Astrocyte of the hippocampus (primary cell): ENCODE measurements around the gene NCKAP5.

Experiments used
- DNase-seq: peaks from one replicate; pipeline ENCODE4 v3.0.0; 2011; ENCODE audit warnings: low read depth, low spot score

The NCKAP5 gene

DNA sequence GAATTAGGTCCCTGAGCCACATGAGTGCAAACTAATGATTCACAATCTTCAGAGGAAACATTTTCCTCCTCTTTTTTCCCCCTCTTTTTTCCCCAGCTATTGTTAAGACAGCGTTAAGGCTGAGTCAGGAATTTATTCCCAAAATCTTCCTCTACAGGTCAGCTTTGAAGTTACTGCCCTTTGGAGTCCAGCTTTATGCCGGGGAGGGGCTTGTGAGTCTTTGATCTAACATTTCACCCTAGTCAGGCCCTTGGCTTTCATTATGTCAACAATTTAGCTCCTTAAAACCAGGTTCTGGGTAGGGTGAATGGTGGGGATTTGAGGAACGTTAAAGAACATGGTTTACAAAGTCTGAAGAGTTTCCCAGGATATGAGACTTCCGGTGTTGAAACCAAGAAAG lies 807.3 kb downstream of the NCKAP5 start:
- DNase-seq: no peak

DNA sequence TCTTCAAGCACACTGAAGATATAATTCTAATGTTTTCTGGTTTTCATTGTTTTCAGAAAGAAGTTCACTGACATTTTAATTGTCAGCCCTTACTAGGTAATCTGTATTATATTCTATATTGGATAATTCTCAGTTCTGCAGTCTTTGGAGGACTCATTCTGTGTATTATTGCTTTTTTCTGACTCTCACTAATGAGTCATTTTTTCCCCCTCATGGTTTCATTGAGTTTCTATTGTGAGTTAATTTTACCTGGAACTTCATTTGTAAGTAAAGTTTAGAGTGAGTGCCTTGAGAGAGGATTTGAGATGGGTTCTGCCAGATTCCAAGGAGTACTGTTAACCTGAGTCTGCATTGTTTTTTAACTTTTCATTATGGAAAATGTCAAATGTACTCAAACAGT lies 807.9 kb downstream of the NCKAP5 start:
- DNase-seq: no peak

DNA sequence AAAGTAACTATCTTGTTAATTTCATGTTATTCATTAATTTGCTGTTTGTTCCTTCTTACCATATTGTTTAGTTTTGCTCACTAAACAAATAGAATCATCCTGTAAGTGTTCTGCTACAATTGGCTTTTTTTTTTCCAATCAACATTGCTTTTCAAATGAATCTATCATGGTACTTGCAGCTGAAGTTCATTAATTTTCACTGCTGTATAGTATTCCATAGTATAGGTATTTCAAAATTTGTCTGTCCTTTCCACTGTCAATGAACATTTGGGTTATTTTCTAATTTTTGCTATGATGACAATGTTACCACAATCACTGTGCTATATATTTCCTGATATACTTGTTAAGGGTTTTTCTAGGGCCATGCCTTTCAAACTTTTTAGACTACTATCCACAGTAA lies 809.3 kb downstream of the NCKAP5 start:
- no peak for DNase-seq

DNA sequence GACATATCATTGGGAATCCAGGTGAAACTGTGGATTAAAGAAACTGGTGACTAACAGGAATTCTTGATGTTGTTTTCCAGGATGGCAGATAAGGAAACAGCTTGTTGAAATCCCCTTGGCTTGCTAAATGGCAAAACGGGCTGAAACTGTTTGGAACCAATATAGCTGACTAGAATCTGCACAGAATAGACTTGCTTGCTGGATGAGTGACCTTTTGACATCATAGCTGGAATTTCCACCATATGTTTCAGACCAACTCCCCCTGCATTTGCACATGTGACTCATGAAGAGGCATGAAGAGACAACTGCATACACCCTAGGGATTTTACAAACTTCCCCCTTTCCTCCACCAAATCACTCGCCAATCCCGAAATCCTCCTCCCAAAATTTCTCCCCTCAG lies 810.6 kb downstream of the NCKAP5 start:
- peak; percentile 34 for DNase-seq

DNA sequence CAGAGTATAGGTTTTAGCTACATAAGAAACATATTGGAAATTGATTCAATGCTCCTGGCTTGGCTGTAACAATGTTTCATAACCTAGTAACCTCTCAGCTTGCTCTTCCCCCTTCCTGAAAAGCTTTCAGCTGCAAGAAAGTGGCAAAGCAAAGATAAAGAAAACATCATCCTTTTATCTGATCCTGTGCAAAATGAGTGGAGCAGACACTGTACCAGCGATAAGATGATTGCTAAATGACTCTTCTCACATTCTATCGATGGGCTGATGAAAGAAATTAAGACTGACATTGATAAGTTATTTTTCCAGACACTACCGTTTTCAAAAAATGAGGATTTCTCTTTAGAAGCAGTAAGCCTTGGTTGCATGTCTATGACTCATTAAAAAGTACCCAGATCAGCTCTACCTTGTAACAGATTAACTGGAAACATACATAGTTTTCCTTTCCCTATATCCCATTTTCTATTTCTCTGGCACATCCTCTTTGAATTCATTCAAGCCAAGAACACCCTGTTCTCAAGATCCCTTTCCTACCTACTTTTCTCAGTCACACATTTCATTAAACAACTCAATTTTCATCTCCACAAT lies 811.2 kb downstream of the NCKAP5 start:
- no peak for DNase-seq

DNA sequence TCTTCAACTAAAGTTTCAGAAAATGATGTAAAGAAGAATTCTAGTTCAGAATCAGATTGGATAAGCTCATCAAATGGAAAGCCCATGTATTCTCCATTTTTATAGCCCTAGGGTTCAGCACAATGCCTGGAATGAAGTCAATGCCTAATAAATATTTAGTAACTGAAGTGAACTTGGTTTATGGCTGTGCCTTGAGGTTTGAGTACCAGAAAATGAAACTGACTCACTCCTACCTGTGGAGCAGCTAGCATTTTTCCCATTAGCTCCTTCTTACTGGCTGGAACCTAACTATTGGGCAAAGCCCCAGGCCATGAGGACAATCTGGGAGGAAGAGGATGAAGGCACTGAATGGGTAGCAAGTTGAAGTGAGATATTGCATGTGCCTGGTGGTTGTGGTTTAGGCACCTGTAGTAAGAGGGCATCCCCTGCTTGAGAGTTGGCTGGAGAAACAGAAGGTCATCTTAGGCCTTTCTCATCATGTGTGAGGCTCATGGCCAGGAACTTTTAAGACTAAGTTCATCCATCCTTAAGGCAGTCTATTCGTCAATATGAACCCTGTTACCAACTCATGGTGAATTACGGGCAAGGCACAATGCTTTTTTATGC lies 813.3 kb downstream of the NCKAP5 start:
- DNase-seq: no peak

DNA sequence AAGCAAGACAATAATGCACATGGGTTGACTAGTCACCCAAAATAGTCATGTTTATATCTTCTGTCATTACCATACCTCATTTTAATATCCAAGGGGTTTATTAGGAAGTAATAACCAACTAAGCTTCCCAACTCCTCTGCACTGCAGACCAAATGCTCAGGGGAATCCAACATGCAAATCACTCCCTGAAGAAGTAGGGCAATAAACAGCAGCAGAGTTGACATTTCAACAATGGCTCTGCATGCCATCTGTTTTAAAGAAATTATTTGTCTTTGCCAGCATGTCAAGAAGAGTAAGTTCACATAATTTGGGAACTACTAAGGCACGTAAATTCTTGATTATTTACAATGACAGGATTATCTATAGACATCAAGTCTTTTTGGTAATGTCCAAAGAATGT lies 813.9 kb downstream of the NCKAP5 start:
- no peak for DNase-seq

DNA sequence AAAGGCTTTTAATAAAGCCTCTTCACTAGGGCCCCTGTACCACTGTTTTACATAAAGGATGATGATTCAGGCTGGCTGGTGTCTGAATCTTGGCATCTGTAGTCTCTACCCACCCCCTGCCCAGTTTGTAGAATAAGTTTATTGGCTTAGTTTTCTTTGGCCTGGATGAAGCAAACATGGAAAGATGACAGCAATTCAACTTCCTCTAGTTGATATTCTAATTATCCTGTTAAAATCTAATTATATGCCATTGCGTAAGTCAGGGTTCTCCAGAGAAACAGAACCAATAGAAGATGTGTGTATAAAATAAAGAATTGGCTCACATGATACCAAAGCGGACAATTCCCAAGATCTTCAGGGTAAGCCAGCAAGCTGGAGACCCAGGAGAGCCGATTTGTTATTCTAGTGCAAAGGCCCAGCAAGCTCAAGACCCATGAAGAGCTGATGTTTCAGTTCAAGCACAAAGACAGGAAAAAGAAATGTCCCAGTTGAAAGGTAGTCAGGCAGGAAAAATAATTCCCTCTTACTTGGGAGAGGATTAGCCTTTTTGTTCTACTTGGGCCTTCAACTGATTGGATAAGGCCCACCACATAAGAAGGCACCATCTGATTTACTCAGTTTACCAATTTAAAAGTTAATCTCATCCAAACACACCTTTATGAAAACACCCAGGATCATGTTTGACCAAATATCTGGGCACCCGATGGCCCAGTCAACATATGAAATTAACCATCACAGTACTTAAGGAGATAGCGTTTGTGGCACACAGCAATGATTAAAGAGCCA lies 815.6 kb downstream of the NCKAP5 start:
- DNase-seq: peak; percentile 36

DNA sequence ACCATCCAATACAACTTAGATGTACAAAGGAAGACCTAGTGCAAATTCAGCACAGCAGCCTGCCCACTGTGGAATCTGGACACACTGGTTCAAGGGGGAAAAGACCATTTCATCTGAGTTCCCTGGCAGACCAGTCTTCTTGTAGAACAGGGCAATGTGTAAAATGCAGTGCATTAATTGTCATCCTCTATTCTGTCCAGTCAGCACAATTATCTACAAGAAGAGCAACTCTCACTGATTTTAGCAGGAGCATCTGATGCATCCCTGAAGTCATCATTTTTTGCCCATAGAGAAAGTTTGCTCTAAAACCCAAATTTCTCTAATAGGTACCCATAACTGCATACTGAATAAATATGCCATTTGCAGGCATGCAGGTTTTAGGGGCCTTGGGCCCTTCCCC lies 816.4 kb downstream of the NCKAP5 start:
- DNase-seq: no peak

DNA sequence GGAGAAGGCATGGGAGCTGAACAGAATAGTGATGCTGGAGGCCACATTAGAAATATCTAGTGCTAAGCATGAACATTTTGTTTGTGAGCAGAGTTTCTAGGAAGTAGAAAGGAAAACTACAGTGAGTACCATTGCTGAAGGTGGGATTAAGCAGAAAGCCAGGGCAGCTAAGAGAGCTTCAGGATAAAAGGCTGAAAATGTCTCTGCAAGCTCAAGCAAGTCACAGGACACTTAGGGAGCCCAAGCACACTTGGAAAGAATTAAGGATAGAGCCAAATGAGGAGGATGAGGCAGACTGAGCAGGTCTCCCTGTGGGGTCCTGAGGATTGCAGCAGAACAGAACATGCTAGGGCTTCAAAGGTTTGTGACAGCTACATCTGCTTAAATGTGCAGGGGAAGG lies 817.7 kb downstream of the NCKAP5 start:
- no peak for DNase-seq

DNA sequence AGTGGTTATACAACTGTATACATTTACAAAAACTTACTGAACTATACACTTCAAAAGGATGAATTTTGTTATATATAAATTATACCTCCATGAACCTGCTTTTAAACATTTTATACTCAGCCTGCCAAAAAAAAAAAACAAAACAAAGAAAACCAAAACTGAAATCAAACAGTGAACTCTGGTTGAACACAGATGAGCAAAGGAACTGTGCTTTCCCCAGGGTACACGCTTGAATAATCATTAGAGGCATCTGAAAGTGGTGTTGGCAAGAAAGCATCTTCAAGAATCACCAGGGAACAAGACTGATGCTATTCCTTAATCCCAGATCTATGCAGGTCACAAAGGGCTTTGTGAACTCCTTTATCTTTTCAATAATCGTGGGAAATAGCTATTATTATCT lies 821.2 kb downstream of the NCKAP5 start:
- DNase-seq: no peak

DNA sequence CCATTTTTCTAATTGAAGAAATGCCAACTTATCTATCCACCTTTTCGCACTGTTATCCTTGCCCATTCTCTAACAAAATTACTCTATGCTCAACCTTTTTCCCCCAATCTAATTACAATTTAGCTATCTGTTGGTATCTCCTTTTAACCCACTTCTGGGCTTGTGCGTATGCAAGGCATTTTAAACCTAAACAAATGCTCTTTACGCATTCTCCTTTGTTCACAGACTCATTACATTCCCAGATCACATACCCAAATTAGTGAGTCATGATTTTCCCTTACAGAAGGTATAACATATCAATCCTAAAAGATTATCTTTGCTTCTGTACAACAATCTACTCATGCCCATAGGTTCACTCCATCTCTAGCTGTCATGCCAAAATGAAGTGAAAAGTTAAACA lies 826.5 kb downstream of the NCKAP5 start:
- no peak for DNase-seq

DNA sequence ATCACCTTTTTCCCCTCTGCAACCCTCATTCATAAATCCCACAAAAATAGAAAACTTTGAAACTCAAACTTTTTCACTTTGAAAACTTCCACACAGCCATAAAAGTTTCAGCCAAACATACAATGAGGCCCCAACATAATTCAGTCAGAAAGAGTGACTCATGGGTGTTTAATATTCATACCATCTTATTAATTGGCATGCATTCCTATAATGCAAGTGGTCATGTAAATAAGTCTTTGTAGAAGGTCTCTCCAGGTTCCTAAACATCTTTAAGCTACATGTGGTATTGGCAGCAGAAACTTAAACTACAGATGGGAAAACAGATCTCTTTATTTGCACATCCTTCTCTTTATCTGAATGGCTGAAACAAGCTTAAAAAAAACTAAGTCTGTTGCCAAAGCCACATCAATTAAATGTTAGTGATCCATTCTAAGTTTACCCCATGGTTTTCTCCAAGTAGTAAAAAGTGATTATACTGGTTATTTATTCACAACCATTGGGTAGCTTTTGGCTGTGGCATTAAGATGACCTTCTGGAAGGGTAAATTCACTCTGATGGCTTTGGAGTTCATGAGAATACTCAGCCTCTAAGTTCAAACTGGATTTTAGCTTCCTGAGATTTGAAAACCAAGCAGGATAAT lies 828.1 kb downstream of the NCKAP5 start:
- peak; percentile 38 for DNase-seq

DNA sequence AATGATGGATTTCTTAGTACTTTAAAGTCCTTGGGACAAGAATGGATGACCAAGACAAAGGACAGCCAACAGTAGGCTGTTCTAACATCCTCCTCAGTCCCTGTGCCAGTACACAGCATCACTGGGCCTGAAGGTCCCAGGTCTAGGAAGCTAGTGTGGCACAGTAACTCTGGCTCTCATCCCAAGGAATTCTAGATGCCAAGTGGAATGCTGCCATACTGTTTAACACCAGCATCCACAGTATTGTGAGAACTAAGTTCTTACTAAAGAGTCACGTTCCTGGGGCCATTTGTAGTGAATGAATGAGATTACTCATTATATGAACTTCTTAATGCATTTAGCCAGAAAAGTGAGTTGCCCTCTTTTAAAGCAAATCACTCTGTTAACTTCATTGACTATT lies 830.0 kb downstream of the NCKAP5 start:
- peak; percentile 33 for DNase-seq

DNA sequence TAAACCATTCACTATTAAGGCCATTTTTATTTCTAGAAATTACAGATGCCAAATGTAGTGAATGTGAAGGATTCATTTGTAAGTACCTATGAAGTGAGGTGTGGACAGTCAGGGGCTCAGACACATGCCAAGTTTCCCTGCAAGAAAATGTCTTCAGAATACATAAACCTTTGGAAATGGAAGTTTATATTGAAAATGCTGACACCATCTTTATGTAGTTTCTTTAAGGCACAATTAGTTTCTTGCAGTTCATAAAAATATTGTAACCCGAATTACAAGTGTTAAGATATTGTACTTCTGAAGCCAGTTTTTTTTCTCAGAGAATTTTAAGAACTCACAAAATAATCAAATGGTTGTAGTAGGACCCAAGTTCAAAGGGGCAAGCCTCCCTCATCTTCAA lies 832.2 kb downstream of the NCKAP5 start:
- DNase-seq: no peak

DNA sequence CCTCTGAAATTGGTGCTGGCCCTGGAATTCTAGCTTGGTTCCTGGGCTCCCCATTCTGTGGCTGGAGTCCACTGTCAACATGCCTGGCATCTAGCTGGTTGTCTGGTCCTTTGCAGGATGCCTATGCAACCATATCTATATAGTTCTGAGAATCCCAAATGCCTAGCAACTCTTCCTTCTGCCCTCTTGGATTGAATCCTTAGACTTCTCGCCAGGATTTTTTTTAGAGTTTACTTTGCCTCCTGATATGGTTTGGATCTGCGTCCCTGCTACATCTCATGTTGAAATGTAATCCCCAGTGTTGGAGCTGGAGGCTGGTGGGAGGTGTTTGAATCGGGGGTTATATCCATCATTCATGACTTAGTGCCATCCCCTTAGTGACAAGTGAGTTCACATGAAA lies 833.3 kb downstream of the NCKAP5 start:
- no peak for DNase-seq

DNA sequence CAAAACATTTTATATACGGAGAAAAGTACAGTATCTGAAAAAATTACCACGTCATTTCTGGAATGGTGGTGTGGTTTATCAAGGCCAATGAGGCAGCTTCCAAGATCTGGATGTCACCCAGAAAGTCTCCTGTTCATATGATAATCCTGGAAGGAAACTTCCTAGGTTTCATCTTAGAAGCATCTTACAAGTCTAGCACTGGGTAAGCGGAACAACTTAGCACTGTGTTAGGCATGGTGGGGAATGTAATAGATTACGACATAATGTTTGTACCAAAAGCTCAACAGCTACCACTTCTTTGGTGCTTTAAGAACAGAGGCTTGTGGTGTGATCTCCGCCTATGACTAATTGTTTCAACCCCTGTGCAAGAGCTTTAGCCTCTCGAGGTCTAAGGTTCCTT lies 835.2 kb downstream of the NCKAP5 start:
- DNase-seq: no peak

DNA sequence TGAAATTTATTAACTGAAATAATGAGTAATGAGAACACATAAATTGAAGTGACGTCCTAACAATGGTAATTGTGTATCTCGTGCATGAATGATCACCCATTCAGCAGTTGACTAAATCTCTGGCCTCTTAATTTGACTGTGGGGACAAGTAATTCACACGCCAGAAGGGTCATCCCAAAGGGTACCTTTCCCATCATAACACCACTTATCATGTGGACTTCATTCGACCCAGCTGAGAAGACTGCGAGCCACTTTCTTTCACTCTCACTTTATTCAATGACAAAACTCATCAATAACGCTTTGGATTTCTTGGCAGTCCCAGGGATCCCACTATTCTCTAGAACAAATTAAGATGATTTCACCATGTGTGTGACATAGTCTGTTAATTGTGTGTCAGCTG lies 835.6 kb downstream of the NCKAP5 start:
- DNase-seq: no peak

DNA sequence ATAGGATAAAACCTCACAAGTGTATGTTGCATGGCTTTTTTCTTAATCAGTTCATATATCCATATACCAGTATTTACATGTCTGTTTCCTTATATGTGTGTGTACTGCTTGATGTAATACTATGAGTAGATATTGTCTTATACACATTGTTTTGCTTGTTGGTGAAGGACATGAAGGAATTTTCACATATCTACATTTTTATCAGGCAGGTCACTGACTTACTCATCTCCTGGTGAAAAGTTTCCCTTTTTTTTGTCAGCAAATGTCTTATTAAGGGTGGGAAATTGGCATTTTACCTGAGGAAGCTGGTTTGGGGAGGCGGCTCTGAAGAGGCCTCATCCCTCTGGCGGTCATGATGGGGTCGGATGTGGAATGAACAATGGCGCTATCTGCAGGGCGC lies 836.8 kb downstream of the NCKAP5 start:
- DNase-seq: no peak

DNA sequence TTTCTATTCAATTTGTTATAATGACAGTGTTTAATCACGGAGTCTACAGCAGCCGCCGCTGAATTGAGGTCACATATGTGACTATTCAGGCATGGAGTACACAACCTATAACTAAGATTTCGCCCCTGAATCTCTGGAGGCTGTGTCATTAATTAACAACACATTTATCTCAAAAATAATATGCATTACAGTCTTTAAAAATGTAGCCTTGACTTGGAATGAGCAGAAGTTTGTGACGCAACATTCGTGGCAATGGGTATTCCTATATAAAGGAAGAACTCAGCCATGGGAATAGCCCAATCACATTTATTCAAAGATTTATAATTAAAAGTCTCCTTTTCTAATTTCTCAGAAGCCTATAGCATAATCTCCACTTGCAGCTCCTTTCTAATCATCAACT lies 837.7 kb downstream of the NCKAP5 start:
- no peak for DNase-seq

DNA sequence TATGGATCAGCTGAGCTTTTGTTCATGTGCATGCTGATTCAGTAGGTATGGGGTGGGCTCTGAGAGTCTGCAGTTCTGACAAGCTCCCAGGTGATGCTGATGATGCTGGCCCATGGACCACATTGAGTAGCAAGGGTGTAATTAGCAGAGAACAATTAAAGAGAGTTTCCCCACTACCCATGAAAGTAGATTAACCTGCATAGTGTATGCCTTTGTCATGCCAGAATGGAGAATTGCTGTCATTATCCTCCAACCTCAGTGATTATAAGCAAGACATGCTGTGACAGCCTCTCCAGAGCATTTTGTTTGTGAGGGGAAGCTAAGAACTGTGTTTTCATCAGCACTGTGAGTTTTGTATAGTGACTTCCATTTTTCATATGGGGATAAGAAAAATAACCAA lies 838.7 kb downstream of the NCKAP5 start:
- DNase-seq: no peak

DNA sequence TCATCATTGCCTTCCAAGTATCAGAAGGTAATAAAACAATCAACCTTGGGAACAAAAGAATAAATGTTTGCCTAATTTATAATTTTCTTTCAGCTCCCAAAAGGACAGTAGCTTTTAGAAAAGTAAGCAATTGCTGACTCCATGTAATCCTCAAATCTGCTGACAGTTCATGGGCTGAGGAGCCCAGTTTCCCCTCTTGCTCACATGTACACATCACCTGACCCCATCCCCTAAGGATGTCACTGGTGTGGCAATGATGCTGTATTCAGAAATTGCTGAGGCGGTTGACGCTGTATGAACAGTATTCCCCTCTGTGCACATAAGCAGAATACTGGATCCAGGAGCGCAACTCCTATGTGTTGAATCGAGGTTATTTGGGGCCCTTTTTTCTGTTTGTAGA lies 842.1 kb downstream of the NCKAP5 start:
- no peak for DNase-seq

DNA sequence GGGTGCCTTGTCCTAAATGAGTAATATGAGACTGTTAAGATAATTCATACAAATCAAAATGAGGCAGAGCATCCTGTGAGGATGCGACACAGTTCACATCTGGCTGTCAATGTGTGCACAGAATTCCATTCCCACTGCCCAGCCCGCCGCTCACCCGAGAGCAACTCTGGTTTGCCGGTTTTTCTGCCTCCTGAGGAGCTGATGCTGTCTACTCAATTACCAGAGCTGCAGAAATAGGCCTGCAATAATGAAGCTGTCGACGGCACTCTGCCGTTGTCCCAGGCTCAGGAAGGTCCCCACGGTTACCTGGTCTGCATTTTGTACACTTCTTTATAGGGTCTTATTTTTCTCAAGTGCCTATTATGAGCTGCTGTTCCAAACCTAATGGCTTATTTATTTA lies 842.5 kb downstream of the NCKAP5 start:
- no peak for DNase-seq
